Measurements from ENCODE around the gene BRMS1. TPM values are rescaled to one million over a fixed set of nuclear protein-coding genes. Genes with fewer than 3 reads are reported as not detected.

The BRMS1 gene
- total and polyA plus RNA-seq, 7 donors: 12.6 to 152 (median 33.8) TPM

DNA sequence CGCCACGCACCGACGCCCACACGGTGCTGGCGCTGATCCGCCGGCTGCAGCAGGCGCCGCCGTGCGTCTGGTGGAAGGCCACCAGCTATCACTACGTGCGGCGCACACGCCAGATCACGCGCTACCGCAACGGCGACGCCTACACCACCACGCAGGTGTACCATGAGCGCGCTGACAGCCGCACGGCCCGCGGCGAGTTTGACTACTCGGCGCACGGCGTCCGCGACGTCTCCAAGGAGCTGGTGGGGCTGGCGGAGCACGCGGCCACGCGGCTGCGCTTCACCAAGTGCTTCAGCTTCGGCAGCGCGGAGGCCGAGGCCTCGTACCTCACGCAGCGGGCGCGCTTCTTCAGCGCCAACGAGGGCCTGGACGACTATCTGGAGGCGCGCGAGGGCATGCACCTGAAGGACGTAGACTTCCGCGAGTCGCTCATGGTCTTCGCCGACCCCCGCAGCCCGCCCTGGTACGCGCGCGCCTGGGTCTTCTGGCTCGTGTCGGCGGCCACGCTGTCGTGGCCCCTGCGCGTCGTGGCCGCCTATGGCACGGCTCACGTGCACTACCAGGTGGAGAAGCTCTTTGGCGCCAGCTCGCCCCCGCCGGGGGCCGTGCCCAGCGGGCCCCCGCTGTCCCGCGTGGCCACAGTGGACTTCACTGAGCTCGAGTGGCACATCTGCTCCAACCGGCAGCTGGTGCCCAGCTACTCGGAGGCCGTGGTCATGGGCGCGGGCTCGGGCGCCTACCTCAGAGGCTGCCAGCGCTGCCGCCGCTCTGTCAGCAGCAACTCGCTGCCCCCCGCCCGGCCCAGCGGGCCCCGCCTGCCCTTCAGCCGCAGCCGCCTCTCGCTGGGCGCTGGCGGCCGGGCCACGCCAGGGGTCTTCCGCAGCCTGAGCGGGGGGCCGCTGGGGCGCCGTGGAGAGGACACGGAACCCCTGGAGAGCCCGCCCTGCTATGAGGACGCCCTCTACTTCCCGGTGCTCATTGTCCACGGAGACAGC lies 50.0 kb downstream of the BRMS1 start:
- 72 to 83% (median 79%) methylated on average over 99 to 123 of the region's 123 CpGs for WGBS, 3 donors
- DNase-seq: no peak
- no peak for TF ChIP-seq CTCF (IDR thresholded peaks at IDR 0.05)
- Histone ChIP-seq H3K27ac (no peak overlapping the region), H3K4me3 (no peak overlapping the region), H3K27me3 (ENCODE audit: insufficient read depth in 3 of 3, low read length in 2 of 3) (peaks cover 0 to 40% (median 14%) of the 10 kb centered on the region in 3 donors), H3K9me3 (no peaks in the 10 kb centered on the region), H3K36me3 (ENCODE audit: insufficient read depth in 1 of 2, low read depth in 1 of 2) (no peaks in the 10 kb centered on the region), H3K4me1 (peaks cover 3% of the 10 kb centered on the region)
- intact Hi-C loops (cut with DNase I): no loop called here
- no peak for ATAC-seq

GRCh38 chr11:66293777-66294625 lies 50.9 kb downstream of the BRMS1 start:
- Histone ChIP-seq H3K9me3 (no peaks in the 10 kb centered on the region), H3K27ac (no peak overlapping the region), H3K36me3 (ENCODE audit: insufficient read depth in 1 of 2, low read depth in 1 of 2) (no peaks in the 10 kb centered on the region), H3K27me3 (ENCODE audit: insufficient read depth in 3 of 3, low read length in 2 of 3) (peaks cover 0 to 40% (median 14%) of the 10 kb centered on the region in 3 donors), H3K4me3 (no peak overlapping the region), H3K4me1 (peaks cover 7% of the 10 kb centered on the region)
- DNase-seq (no peak), ATAC-seq (no peak)
- 73 to 78% (median 76%) methylated on average over 26 to 30 of the region's 30 CpGs for WGBS, 3 donors
- intact Hi-C loops (cut with DNase I): no loop called here
- no peak for TF ChIP-seq CTCF (IDR thresholded peaks at IDR 0.05)

DNA sequence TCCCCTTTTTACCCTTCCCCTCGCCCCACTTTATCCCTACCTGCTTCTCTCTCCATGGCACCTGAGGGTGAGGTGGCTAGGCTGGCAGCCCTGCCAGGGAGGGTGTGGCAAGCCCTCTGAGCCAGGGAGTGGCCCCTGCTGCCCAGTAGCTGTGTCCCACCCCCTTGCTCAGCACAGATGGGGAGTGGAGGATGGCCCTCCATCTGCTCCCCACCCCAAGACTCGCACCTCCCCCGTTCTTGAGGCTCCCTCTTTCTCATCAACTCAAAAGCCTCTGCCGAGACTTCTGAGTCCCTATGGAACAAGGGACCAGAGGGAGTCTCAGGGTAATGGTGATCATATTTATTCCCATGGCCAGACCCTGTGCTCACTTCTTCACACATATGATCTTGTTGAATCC lies 51.6 kb downstream of the BRMS1 start:
- no peaks in the 10 kb centered on the region for H3K9me3 ChIP-seq
- DNase-seq (no peak), ATAC-seq (no peak)
- no peaks in the 10 kb centered on the region for H3K36me3 ChIP-seq (ENCODE audit: insufficient read depth in 1 of 2, low read depth in 1 of 2)
- 68 to 78% (median 70%) methylated on average over 4 of the region's 4 CpGs for WGBS, 3 donors
- H3K27me3 ChIP-seq (ENCODE audit: insufficient read depth in 3 of 3, low read length in 2 of 3): peaks cover 0 to 40% (median 14%) of the 10 kb centered on the region in 3 donors
- no peak overlapping the region for H3K27ac ChIP-seq
- H3K4me3 ChIP-seq: no peak overlapping the region
- no peak for TF ChIP-seq CTCF (IDR thresholded peaks at IDR 0.05)
- intact Hi-C loops (cut with DNase I): no loop called here
- peaks cover 8% of the 10 kb centered on the region for H3K4me1 ChIP-seq

DNA sequence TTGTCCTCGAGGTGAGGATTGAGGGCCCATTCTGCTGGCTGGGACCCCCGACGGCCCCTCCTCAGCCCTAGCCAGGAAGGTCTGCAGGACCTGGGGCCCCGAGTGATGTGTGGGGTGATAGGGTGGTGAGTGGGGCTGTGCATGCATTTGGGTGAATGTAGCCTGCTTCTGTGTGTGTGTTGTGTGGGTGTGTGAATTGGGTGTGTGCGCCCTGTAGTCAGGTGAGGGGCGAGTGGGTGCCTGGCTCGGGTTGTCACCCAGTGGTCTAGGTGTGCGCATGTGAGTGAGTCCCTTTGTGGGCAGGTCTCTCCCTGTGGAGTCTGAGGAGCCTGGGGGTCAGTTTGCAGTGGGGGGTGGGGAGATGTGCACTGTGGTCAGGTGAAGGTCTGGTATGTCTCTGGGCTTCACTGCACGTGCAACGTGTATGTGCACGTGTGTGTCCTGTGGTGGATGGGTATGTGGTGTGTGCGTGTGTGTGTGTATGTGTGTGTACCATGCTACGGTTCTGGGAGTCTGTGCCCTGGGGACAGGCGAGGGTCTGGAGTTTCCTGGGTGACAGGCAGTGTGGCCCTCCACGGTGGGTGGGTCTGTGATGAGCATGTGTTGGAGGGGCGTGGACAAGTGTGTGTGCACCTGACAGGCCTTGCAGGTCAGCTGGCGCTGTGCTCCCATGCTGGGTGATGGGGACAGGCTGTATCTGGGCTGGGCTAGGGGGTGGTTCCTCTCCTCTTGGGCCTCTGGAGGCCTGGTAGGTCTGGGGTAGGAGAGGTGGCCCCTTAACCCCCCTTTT lies 52.2 kb downstream of the BRMS1 start:
- WGBS, 3 donors: 53 to 58% (median 57%) methylated on average over 17 of the region's 17 CpGs

More for the DNA sequence above, 52.2 kb downstream of the BRMS1 start:
- Histone ChIP-seq H3K27ac (no peak overlapping the region), H3K4me3 (peak overlapping the region; percentile 65), H3K36me3 (ENCODE audit: insufficient read depth in 1 of 2, low read depth in 1 of 2) (no peaks in the 10 kb centered on the region), H3K27me3 (ENCODE audit: insufficient read depth in 3 of 3, low read length in 2 of 3) (peaks cover 0 to 40% (median 14%) of the 10 kb centered on the region in 3 donors), H3K4me1 (peaks cover 14% of the 10 kb centered on the region), H3K9me3 (no peaks in the 10 kb centered on the region)
- intact Hi-C loops (cut with DNase I): no loop called here
- no peak for DNase-seq
- TF ChIP-seq CTCF (IDR thresholded peaks at IDR 0.05): no peak
- no peak for ATAC-seq
